ENCODE measurements around the gene KLHDC4.

KLHDC4 gene

DNA sequence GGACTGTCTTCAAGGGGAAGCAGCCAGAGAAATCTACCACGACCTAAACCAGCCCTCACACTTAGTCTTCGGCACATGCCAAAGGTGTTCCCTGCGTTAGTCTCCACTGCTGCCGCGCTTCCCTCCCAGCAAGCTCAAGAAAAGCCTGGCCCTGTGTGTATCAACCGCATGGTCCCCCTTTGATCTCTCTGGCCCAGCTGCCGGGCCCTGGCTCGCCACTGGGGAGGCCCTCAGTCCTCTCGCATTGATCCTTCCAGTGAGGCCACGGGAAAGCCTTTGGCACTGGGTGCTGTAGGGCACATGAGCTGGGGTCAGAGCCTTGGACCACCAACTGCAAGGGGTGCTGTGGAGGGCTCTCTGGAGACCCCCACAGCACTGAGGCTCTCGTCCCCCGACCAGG lies 29.6 kb upstream of the KLHDC4 start:
- Histone ChIP-seq H3K27me3 (no peaks in the 10 kb centered on the region), H3K4me1 (peaks cover 12% of the 10 kb centered on the region), H3K36me3 (no peaks in the 10 kb centered on the region), H3K4me3 (ENCODE audit: low read depth, low read length) (no peak overlapping the region), H3K9me3 (no peaks in the 10 kb centered on the region)
- TF ChIP-seq, protein P1, sequence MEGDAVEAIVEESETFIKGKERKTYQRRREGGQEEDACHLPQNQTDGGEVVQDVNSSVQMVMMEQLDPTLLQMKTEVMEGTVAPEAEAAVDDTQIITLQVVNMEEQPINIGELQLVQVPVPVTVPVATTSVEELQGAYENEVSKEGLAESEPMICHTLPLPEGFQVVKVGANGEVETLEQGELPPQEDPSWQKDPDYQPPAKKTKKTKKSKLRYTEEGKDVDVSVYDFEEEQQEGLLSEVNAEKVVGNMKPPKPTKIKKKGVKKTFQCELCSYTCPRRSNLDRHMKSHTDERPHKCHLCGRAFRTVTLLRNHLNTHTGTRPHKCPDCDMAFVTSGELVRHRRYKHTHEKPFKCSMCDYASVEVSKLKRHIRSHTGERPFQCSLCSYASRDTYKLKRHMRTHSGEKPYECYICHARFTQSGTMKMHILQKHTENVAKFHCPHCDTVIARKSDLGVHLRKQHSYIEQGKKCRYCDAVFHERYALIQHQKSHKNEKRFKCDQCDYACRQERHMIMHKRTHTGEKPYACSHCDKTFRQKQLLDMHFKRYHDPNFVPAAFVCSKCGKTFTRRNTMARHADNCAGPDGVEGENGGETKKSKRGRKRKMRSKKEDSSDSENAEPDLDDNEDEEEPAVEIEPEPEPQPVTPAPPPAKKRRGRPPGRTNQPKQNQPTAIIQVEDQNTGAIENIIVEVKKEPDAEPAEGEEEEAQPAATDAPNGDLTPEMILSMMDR (IDR thresholded peaks at IDR 0.05; ENCODE audit: low read depth, low read length): no peak
- DNase-seq: no peak

DNA sequence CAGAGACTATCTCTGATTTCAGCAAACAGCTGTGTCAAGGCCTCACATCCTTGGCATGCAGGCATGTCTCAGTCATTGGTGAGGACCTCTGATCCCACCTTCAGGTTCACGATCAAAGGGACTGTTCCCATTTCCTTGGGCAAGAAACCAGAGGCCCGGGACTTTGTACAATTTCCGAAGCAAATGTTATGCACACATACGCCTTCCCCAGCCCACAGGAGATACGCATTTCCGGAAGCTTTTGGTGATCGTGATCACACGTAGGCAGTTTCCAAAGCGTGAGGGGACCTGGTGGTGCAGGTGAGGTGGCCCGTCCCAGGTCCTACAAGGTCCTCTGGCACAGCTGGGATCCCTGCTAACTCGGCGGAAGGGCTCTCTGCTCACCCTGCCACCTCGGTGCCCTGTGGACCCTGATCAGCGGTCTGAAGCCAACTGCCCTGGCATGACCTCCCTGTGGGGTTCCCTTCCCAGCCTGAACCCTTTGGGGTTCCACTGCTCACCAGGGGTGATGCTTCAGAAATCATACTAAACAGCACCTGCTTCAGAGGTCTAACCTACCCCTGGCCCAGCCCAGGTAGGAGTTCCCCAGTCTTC lies 28.8 kb upstream of the KLHDC4 start:
- H3K36me3 ChIP-seq: no peaks in the 10 kb centered on the region
- peaks cover 17% of the 10 kb centered on the region for H3K4me1 ChIP-seq
- no peaks in the 10 kb centered on the region for H3K27me3 ChIP-seq
- H3K9me3 ChIP-seq: no peaks in the 10 kb centered on the region
- TF ChIP-seq, protein P1 (IDR thresholded peaks at IDR 0.05; ENCODE audit: low read depth, low read length): no peak
- no peak for DNase-seq
- no peak overlapping the region for H3K4me3 ChIP-seq (ENCODE audit: low read depth, low read length)

DNA sequence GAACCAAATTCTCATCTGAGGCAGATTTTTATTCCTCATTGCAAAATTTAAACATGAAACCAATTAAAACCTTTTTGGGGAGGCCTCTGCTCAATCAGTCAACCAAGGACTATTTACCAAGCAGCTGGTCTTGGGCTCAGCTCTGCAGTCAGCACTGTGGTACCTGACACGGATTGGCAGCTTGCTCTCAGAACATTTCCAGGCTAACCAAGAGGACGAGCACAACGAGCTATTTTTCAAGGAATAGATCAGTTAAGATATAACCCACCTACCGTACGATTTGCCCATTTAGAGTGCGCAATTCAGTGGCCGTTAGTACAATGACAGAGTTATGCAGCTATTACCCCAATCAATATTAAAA lies 26.4 kb upstream of the KLHDC4 start:
- no peak for DNase-seq
- Histone ChIP-seq H3K9me3 (no peaks in the 10 kb centered on the region), H3K4me1 (peaks cover 17% of the 10 kb centered on the region), H3K4me3 (ENCODE audit: low read depth, low read length) (no peak overlapping the region), H3K36me3 (no peaks in the 10 kb centered on the region), H3K27me3 (no peaks in the 10 kb centered on the region)
- TF ChIP-seq, protein P1 (IDR thresholded peaks at IDR 0.05; ENCODE audit: low read depth, low read length): no peak

DNA sequence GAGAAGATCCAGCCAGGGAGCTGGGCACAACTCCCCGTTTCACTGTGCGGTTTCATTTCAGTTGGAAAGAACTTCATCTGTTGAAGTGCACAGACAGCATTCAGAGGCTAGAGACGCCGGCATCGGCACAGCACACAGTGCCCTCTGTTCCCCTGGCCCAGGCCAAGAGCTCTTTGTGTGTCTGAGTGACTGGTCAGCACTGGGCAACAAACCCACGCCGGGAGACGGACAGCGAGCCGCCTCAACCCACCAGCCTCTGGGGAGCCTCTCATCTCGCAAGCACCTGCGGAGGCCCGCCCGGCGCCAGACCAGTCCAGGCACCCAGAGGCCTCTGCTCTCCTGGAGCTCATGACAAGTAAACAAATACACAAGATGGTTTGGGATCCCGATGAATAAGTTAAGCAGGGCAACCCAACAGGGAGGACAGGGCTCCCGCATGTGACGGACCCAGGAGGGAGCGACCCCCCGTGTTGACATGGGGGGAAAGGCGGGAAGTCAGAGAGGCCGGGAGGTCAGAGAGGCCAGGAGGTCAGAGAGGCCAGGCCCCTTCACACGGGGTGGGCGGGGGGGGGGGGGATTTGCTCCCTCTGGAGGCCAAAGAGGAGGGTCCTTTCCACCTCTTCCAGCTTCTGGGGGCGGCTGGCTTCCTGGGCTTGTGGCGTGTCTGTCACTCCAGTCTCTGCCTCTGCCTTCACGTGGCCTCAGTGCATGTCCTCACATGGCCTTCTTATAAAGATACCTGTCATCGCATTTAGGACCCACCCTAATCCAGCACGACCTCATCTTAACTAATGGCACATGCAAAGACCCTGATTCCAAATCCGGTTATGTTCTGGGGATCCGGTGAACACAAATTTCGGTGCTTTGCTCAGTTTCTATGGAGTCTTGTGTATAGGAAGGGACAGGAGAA lies 25.8 kb upstream of the KLHDC4 start:
- Histone ChIP-seq H3K27me3 (no peaks in the 10 kb centered on the region), H3K4me1 (peaks cover 17% of the 10 kb centered on the region), H3K4me3 (ENCODE audit: low read depth, low read length) (no peak overlapping the region), H3K36me3 (no peaks in the 10 kb centered on the region), H3K9me3 (no peaks in the 10 kb centered on the region)
- TF ChIP-seq, protein P1 (IDR thresholded peaks at IDR 0.05; ENCODE audit: low read depth, low read length): no peak
- no peak for DNase-seq

DNA sequence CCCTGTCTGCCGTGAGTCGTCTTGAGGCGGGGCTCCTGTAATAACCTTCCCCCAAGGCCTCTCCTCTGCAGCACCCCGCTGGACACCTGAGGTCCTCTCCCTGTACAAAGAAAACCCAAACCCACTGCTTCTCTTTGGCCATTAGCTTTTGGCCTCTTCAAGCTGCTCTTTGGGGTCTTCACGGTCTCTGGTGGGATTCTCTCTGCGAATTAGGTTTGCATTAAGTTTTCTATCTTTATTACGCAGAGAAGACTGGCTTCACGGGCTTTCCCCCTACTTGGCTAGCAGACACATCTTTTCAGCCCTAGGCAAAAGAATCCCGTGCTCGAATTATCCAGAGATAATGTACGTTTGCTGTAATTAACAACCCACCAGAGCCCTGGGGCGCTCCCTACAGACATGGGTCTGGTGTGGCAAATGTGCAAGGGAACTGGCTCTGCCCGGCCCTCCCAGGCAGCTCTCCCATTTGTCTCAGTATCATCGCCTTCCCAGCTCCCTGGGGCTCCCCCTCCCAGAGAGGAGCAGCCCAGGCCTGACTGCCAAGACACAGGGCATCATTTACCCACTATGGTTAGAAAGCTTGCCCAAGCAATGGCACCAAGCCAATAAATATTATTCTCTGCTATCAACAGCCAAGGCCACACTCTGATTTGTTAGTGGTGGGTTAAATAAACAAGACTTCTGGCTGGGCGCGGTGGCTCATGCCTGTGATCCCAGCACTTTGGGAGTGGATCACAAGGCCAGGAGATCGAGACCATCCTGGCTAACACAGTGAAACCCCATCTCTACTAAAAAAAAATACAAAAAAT lies 24.7 kb upstream of the KLHDC4 start:
- Histone ChIP-seq H3K27me3 (no peaks in the 10 kb centered on the region), H3K4me3 (ENCODE audit: low read depth, low read length) (no peak overlapping the region), H3K4me1 (peaks cover 17% of the 10 kb centered on the region), H3K9me3 (no peaks in the 10 kb centered on the region), H3K36me3 (no peaks in the 10 kb centered on the region)
- TF ChIP-seq, protein P1 (IDR thresholded peaks at IDR 0.05; ENCODE audit: low read depth, low read length): no peak
- peak; percentile 92 for DNase-seq
